Fibroblast of lung (primary cell): ENCODE data around the gene FCN2. TPM values are rescaled to one million over a fixed set of nuclear protein-coding genes. Genes with fewer than 3 reads are reported as not detected.

ENCODE experiments used
- DNase-seq, 2 donors: peaks; one replicate each; pipeline versions ENCODE4 v3.0.0 to v3.0.0-alpha.2; 2010; ENCODE audit warnings: low read depth in 2 of 2
- H2AFZ ChIP-seq: 2 replicates; pipeline ENCODE4 v1.5.1; 2012; ENCODE audit warnings: low read length, control low read depth, inconsistent platforms
- H3K27ac ChIP-seq: 2 replicates; pipeline ENCODE4 v1.5.1; 2011; ENCODE audit warnings: low read length, control low read depth; ENCODE audit not compliant: insufficient read depth
- H3K27me3 ChIP-seq: 2 replicates; pipeline ENCODE4 v1.5.1; 2011; ENCODE audit warnings: mild to moderate bottlenecking, low read length; ENCODE audit not compliant: control insufficient read depth, insufficient read depth
- H3K36me3 ChIP-seq: 2 replicates; pipeline ENCODE4 v1.5.1; 2011; ENCODE audit warnings: low read length; ENCODE audit not compliant: control insufficient read depth, insufficient read depth
- H3K4me1 ChIP-seq: 2 replicates; pipeline ENCODE4 v1.5.1; 2011; ENCODE audit warnings: low read length; ENCODE audit not compliant: control insufficient read depth, insufficient read depth; ENCODE audit errors: extremely low read depth
- H3K4me2 ChIP-seq: 2 replicates; pipeline ENCODE4 v1.5.1; 2011; ENCODE audit warnings: low read length, control low read depth; ENCODE audit not compliant: insufficient read depth; ENCODE audit errors: extremely low read depth
- H3K4me3 ChIP-seq, 4 experiments: fragments of 200-600 bp in 1 of 4; sonication (generic) in 1 of 4; replicated peaks in 1 of 4; 2 replicates each; pipeline ENCODE4 v1.5.1; 2011 to 2016; ENCODE audit warnings: low read length in 4 of 4, low read depth in 3 of 4, mild to moderate bottlenecking in 3 of 4, control low read depth in 2 of 4, inconsistent platforms in 1 of 4, mixed read lengths in 1 of 4; ENCODE audit not compliant: insufficient read depth in 1 of 4; ENCODE audit errors: control extremely low read depth in 1 of 4
- H3K79me2 ChIP-seq: 2 replicates; pipeline ENCODE4 v1.5.1; 2012; ENCODE audit warnings: mild to moderate bottlenecking, low read length, inconsistent platforms; ENCODE audit not compliant: control insufficient read depth, insufficient read depth
- H3K9ac ChIP-seq: 2 replicates; pipeline ENCODE4 v1.5.1; 2011; ENCODE audit warnings: mild to moderate bottlenecking, low read length, control low read depth; ENCODE audit not compliant: insufficient read depth
- H3K9me3 ChIP-seq: 2 replicates; pipeline ENCODE4 v1.5.1; 2012; ENCODE audit warnings: low read depth, low read length; ENCODE audit not compliant: control insufficient read depth, insufficient read depth
- H4K20me1 ChIP-seq: 2 replicates; pipeline ENCODE4 v1.5.1; 2011; ENCODE audit warnings: low read length; ENCODE audit not compliant: control insufficient read depth, insufficient read depth; ENCODE audit errors: extremely low read depth
- CTCF ChIP-seq, 2 donors: IDR thresholded peaks in 1 of 2; conservative IDR thresholded peaks in 1 of 2; 1 replicate in 1 of 2; 2 replicates in 1 of 2; pipeline ENCODE4 v1.5.1; 2011 to 2012; ENCODE audit warnings: low read length in 2 of 2, control low read depth in 1 of 2, inconsistent platforms in 1 of 2, low read depth in 1 of 2, mild to moderate bottlenecking in 1 of 2
- EZH2 ChIP-seq: IDR thresholded peaks from 2 replicates; pipeline ENCODE4 v1.5.1; 2012; ENCODE audit warnings: low read length, control low read depth, mild to moderate bottlenecking; ENCODE audit errors: missing control alignments
- polyA plus RNA-seq, 2 donors: library from polyadenylated mRNA; depleted of rRNA in 1 of 2; stranded (reverse) in 1 of 2; unstranded in 1 of 2; fragments of >200 nt; gene quantifications; 2 replicates each; pipeline ENCODE4 v1.2.1, GENCODE V29; 2011 to 2012; ENCODE audit warnings: missing spikeins in 1 of 2
- total RNA-seq: library from RNA; depleted of rRNA; stranded (reverse); fragments of >200 nt; gene quantifications from 2 replicates; pipeline ENCODE4 v1.2.1, GENCODE V29; 2014

The FCN2 gene
- total and polyA plus RNA-seq, 2 donors (not counting 1 experiment from before 2014, with no cell fraction given) = not detected

GRCh38 chr9:134928436-134929192 is 48.0 kb downstream of the FCN2 start:
- Histone ChIP-seq H3K4me3 (no peak overlapping the region), H3K9me3 (no peaks in the 10 kb centered on the region), H3K27ac (no peak overlapping the region), H3K9ac (no peak overlapping the region), H3K36me3 (no peaks in the 10 kb centered on the region), H3K4me2 (no peak overlapping the region), H3K27me3 (no peaks in the 10 kb centered on the region), H3K4me1 (no peaks in the 10 kb centered on the region), H2AFZ (no peak overlapping the region), H3K79me2 (no peaks in the 10 kb centered on the region), H4K20me1 (no peaks in the 10 kb centered on the region)
- no peak for DNase-seq
- no peak for TF ChIP-seq CTCF (conservative IDR thresholded peaks at IDR 0.05 in 1 of 2, IDR thresholded peaks at IDR 0.05 in 1 of 2; ENCODE audit: low read depth in 1 of 2, low read length in 2 of 2)
- TF ChIP-seq EZH2 = no peak

- no peaks in the 10 kb centered on the region for H3K36me3 ChIP-seq
- no peaks in the 10 kb centered on the region for H4K20me1 ChIP-seq
- H3K27me3 ChIP-seq = no peaks in the 10 kb centered on the region
- no peak overlapping the region for H3K9ac ChIP-seq
- no peak overlapping the region for H3K27ac ChIP-seq
- no peaks in the 10 kb centered on the region for H3K79me2 ChIP-seq
- no peak overlapping the region for H2AFZ ChIP-seq
- no peak for TF ChIP-seq CTCF (conservative IDR thresholded peaks at IDR 0.05 in 1 of 2, IDR thresholded peaks at IDR 0.05 in 1 of 2; ENCODE audit: low read depth in 1 of 2, low read length in 2 of 2)
- no peak for TF ChIP-seq EZH2
- no peaks in the 10 kb centered on the region for H3K4me1 ChIP-seq
- no peak overlapping the region for H3K4me3 ChIP-seq
- H3K9me3 ChIP-seq = no peaks in the 10 kb centered on the region
- DNase-seq = no peak
- no peak overlapping the region for H3K4me2 ChIP-seq
These were observed 48.9 kb downstream of the FCN2 start for GRCh38 chr9:134929193-134930158.

- no peaks in the 10 kb centered on the region for H4K20me1 ChIP-seq
- no peak overlapping the region for H2AFZ ChIP-seq
- no peaks in the 10 kb centered on the region for H3K36me3 ChIP-seq
- H3K4me1 ChIP-seq = no peaks in the 10 kb centered on the region
- no peak overlapping the region for H3K4me2 ChIP-seq
- H3K9ac ChIP-seq = no peak overlapping the region
- no peaks in the 10 kb centered on the region for H3K79me2 ChIP-seq
- no peak overlapping the region for H3K4me3 ChIP-seq
- DNase-seq = no peak
- H3K27ac ChIP-seq = no peak overlapping the region
- no peaks in the 10 kb centered on the region for H3K27me3 ChIP-seq
- no peaks in the 10 kb centered on the region for H3K9me3 ChIP-seq
- TF ChIP-seq CTCF (conservative IDR thresholded peaks at IDR 0.05 in 1 of 2, IDR thresholded peaks at IDR 0.05 in 1 of 2; ENCODE audit: low read depth in 1 of 2, low read length in 2 of 2) = no peak
- no peak for TF ChIP-seq EZH2
These were observed 49.8 kb downstream of the FCN2 start for GRCh38 chr9:134930398-134930797.
